ENCODE measurements around the gene WDR35.

WDR35 gene

GRCh38 chr2:20019747-20020146, 29.8 kb upstream of the WDR35 start:
- Histone ChIP-seq H3K9me3 (ENCODE audit: insufficient read depth, low read length) (no peaks in the 10 kb centered on the region), H3K79me2 (ENCODE audit: low read length) (no peaks in the 10 kb centered on the region), H3K27ac (ENCODE audit: low read length) (no peak overlapping the region), H3K27me3 (ENCODE audit: low read depth, low read length) (no peaks in the 10 kb centered on the region), H4K20me1 (ENCODE audit: insufficient read depth, low read length) (no peaks in the 10 kb centered on the region), H3K4me3 (ENCODE audit: low read length) (no peak overlapping the region), H3K36me3 (replicated peaks; ENCODE audit: low read depth, low read length) (no peaks in the 10 kb centered on the region), H2AFZ (ENCODE audit: low read depth, low read length) (no peak overlapping the region), H3K4me1 (ENCODE audit: low read length) (no peaks in the 10 kb centered on the region), H3K4me2 (ENCODE audit: low read length) (no peak overlapping the region), H3K9ac (ENCODE audit: low read length) (no peak overlapping the region)
- TF ChIP-seq CTCF (IDR thresholded peaks at IDR 0.05; ENCODE audit: low read depth, low read length) (no peak), EZH2phosphoT487 (IDR thresholded peaks at IDR 0.05; ENCODE audit: low read depth) (no peak)

GRCh38 chr2:20018601-20019152, 28.8 kb upstream of the WDR35 start:
- TF ChIP-seq CTCF (IDR thresholded peaks at IDR 0.05; ENCODE audit: low read depth, low read length) (no peak), EZH2phosphoT487 (IDR thresholded peaks at IDR 0.05; ENCODE audit: low read depth) (no peak)
- no peaks in the 10 kb centered on the region for H4K20me1 ChIP-seq (ENCODE audit: insufficient read depth, low read length)
- no peaks in the 10 kb centered on the region for H3K9me3 ChIP-seq (ENCODE audit: insufficient read depth, low read length)
- H2AFZ ChIP-seq (ENCODE audit: low read depth, low read length) = no peak overlapping the region
- H3K4me3 ChIP-seq (ENCODE audit: low read length) = no peak overlapping the region
- no peaks in the 10 kb centered on the region for H3K27me3 ChIP-seq (ENCODE audit: low read depth, low read length)
- no peaks in the 10 kb centered on the region for H3K4me1 ChIP-seq (ENCODE audit: low read length)
- H3K27ac ChIP-seq (ENCODE audit: low read length) = no peak overlapping the region
- H3K9ac ChIP-seq (ENCODE audit: low read length) = no peak overlapping the region
- no peaks in the 10 kb centered on the region for H3K79me2 ChIP-seq (ENCODE audit: low read length)
- no peaks in the 10 kb centered on the region for H3K36me3 ChIP-seq (replicated peaks; ENCODE audit: low read depth, low read length)
- no peak overlapping the region for H3K4me2 ChIP-seq (ENCODE audit: low read length)

- no peaks in the 10 kb centered on the region for H3K36me3 ChIP-seq (replicated peaks; ENCODE audit: low read depth, low read length)
- H3K79me2 ChIP-seq (ENCODE audit: low read length) = no peaks in the 10 kb centered on the region
- H3K9ac ChIP-seq (ENCODE audit: low read length) = no peak overlapping the region
- no peaks in the 10 kb centered on the region for H3K9me3 ChIP-seq (ENCODE audit: insufficient read depth, low read length)
- H3K4me2 ChIP-seq (ENCODE audit: low read length) = no peak overlapping the region
- H3K4me1 ChIP-seq (ENCODE audit: low read length) = no peaks in the 10 kb centered on the region
- TF ChIP-seq EZH2phosphoT487 (IDR thresholded peaks at IDR 0.05; ENCODE audit: low read depth) (no peak), CTCF (IDR thresholded peaks at IDR 0.05; ENCODE audit: low read depth, low read length) (no peak)
- H2AFZ ChIP-seq (ENCODE audit: low read depth, low read length) = no peak overlapping the region
- no peak overlapping the region for H3K4me3 ChIP-seq (ENCODE audit: low read length)
- H3K27me3 ChIP-seq (ENCODE audit: low read depth, low read length) = no peaks in the 10 kb centered on the region
- H4K20me1 ChIP-seq (ENCODE audit: insufficient read depth, low read length) = no peaks in the 10 kb centered on the region
- H3K27ac ChIP-seq (ENCODE audit: low read length) = no peak overlapping the region
These were observed 26.4 kb upstream of the WDR35 start for GRCh38 chr2:20016346-20016745.

GRCh38 chr2:20015482-20016083, 25.7 kb upstream of the WDR35 start:
- Histone ChIP-seq H2AFZ (ENCODE audit: low read depth, low read length) (no peak overlapping the region), H3K79me2 (ENCODE audit: low read length) (no peaks in the 10 kb centered on the region), H3K36me3 (replicated peaks; ENCODE audit: low read depth, low read length) (no peaks in the 10 kb centered on the region), H3K27me3 (ENCODE audit: low read depth, low read length) (peaks cover 4% of the 10 kb centered on the region), H3K9me3 (ENCODE audit: insufficient read depth, low read length) (no peaks in the 10 kb centered on the region), H4K20me1 (ENCODE audit: insufficient read depth, low read length) (no peaks in the 10 kb centered on the region), H3K4me2 (ENCODE audit: low read length) (no peak overlapping the region), H3K9ac (ENCODE audit: low read length) (no peak overlapping the region), H3K27ac (ENCODE audit: low read length) (no peak overlapping the region), H3K4me3 (ENCODE audit: low read length) (no peak overlapping the region), H3K4me1 (ENCODE audit: low read length) (no peaks in the 10 kb centered on the region)
- no peak for TF ChIP-seq EZH2phosphoT487 (IDR thresholded peaks at IDR 0.05; ENCODE audit: low read depth)
- TF ChIP-seq CTCF (IDR thresholded peaks at IDR 0.05; ENCODE audit: low read depth, low read length) = peak; percentile 65
